BLaER1 (cell line): ENCODE data around the gene VPS13D.

Experiments used
- H3K27ac ChIP-seq: shearing (Covaris generic); formaldehyde crosslinking; 2 replicates; pipeline ENCODE4 v1.8.1; 2022
- H3K27me3 ChIP-seq: shearing (Covaris generic); formaldehyde crosslinking; 2 replicates; pipeline ENCODE4 v1.8.1; 2022
- H3K36me3 ChIP-seq: shearing (Covaris generic); formaldehyde crosslinking; 2 replicates; pipeline ENCODE4 v1.8.1; 2022
- H3K4me1 ChIP-seq: shearing (Covaris generic); formaldehyde crosslinking; 2 replicates; pipeline ENCODE4 v1.8.1; 2022
- H3K4me2 ChIP-seq: shearing (Covaris generic); formaldehyde crosslinking; 2 replicates; pipeline ENCODE4 v1.8.1; 2022
- H3K4me3 ChIP-seq: shearing (Covaris generic); formaldehyde crosslinking; 2 replicates; pipeline ENCODE4 v1.8.1; 2022
- H3K9ac ChIP-seq: shearing (Covaris generic); formaldehyde crosslinking; 2 replicates; pipeline ENCODE4 v1.8.1; 2022
- H3K9me3 ChIP-seq: shearing (Covaris generic); formaldehyde crosslinking; 2 replicates; pipeline ENCODE4 v1.8.1; 2022
- H4K20me1 ChIP-seq: shearing (Covaris generic); formaldehyde crosslinking; 2 replicates; pipeline ENCODE4 v1.8.1; 2022
- Cebpa-rat ChIP-seq: shearing (Covaris generic); IDR thresholded peaks from 2 replicates; pipeline ENCODE4 v1.8.1; 2022

Gene VPS13D

DNA sequence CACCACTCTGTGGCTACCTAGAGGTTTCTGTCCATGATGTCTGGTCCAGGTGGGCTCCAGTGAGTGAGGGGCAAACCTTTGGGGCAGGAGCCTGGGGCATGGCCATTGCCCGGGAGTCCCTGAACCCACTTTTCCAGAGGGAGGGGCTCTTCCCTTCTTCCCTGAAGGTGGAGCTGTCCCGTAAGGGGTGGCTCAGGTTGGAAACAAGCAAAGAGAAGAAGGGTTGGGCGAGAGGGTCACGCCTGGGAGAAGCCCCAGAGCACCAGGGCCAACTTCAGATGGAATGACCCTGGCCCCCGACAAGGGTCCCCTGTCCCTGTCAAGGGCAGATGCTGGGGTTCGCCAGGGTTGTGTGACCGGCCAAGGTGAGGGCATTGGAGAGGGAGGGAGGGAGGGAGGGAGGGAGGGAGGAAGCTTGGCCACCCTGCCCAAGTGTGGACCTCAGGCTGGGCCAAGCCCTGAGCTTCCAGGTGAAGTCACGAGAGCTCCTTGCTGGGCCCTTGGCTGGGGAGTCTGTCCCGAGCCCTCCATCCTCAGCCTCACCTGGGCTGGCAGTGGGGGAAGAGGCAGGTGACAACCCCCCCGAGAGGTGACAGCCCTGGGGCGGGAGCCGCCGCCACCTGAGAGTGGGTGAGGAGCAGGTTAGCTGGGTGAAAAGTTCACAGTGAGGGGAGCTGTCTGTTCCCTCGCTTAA, 318.6 kb downstream of the VPS13D start:
- Histone ChIP-seq H3K9ac (no peak overlapping the region), H3K4me1 (peaks cover 71% of the 10 kb centered on the region)
- no peak for TF ChIP-seq Cebpa-rat

DNA sequence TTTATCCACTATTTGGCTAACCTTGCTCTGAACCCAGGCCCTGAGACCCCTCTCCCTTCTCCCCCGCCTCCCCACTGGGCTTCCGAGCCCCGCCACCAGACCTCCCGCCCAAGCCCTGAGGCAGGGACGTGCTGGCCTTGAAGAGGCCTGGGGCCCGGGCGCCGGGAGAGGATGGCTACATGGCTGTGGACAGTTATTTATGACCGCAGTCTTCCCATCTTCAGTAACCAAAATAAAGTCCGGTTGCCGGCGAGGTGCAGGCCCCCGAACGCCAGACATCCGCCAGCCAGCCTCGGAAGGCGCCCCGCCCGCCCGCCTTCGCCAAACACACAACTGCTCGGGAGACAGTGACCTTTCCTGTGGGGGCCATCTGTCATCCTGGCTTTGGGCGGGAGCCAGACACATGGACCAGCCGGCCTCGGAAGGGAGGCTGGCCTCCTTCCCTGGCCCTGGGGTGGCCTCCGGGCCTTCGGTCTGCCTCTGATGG, 319.2 kb downstream of the VPS13D start:
- H3K4me1 ChIP-seq: peaks cover 70% of the 10 kb centered on the region
- H3K27ac ChIP-seq: peak overlapping the region; percentile 13; the same call in 1 of the 2 replicates
- no peaks in the 10 kb centered on the region for H3K9me3 ChIP-seq
- no peak overlapping the region for H3K4me3 ChIP-seq
- TF ChIP-seq Cebpa-rat: no peak
- H3K4me2 ChIP-seq: peak overlapping the region; percentile 62
- no peaks in the 10 kb centered on the region for H4K20me1 ChIP-seq
- H3K36me3 ChIP-seq: no peaks in the 10 kb centered on the region
- H3K9ac ChIP-seq: no peak overlapping the region
- H3K27me3 ChIP-seq: no peaks in the 10 kb centered on the region

More for the DNA sequence above, 318.6 kb downstream of the VPS13D start:
- Histone ChIP-seq H3K36me3 (no peaks in the 10 kb centered on the region), H4K20me1 (no peaks in the 10 kb centered on the region), H3K27me3 (no peaks in the 10 kb centered on the region), H3K4me2 (peak overlapping the region; percentile 73; the same call in 1 of the 2 replicates), H3K9me3 (no peaks in the 10 kb centered on the region), H3K4me3 (no peak overlapping the region), H3K27ac (peak overlapping the region; percentile 40)

DNA sequence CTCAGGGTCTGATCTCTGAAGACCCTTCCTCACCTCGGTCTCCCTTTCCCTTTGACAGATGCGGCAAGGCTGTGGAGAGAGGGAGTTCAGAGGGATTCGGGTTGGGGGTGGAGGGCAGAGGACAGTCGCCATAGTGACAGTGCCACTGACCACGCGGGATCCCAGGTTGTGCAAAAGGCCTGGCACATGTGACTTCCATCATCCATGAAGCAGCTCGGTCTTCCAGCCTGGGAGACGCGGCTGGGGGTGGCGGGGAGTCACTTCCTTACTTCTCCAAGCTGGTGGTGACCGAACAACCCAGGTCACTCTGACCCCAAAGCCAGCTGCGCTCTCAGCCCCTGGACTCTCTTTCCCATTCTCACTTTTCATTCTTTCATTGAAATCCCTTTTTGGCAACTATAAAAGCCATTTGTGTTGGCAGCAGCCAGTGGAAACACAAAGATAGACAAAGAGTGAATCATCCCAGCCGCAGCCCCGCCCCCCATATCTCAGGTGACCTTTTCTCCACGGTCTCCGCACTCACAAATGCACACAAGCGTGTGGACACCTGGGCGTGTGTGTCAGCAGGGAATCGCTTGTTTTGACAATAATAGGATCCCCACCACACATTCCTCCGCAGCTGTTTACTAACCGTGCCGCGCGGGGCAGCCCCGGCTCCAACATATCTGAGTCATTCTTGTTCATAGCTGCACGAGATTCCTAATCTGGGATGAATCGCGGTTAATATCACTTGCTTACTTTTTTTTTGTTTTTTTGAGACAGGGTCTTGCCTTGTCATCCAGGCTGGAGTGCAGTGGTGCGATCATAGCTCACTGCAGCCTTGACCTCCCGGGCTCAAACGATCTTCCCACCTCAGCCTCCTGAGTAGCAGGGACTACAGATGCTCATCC, 319.9 kb downstream of the VPS13D start:
- H3K4me1 ChIP-seq: peaks cover 63% of the 10 kb centered on the region
- H3K4me3 ChIP-seq: no peak overlapping the region
- no peak for TF ChIP-seq Cebpa-rat
- H3K4me2 ChIP-seq: peak overlapping the region; percentile 62
- H3K27me3 ChIP-seq: no peaks in the 10 kb centered on the region
- no peaks in the 10 kb centered on the region for H3K9me3 ChIP-seq
- no peaks in the 10 kb centered on the region for H4K20me1 ChIP-seq
- no peak overlapping the region for H3K9ac ChIP-seq
- H3K27ac ChIP-seq: peak overlapping the region; percentile 2; the same call in 1 of the 2 replicates
- no peaks in the 10 kb centered on the region for H3K36me3 ChIP-seq

DNA sequence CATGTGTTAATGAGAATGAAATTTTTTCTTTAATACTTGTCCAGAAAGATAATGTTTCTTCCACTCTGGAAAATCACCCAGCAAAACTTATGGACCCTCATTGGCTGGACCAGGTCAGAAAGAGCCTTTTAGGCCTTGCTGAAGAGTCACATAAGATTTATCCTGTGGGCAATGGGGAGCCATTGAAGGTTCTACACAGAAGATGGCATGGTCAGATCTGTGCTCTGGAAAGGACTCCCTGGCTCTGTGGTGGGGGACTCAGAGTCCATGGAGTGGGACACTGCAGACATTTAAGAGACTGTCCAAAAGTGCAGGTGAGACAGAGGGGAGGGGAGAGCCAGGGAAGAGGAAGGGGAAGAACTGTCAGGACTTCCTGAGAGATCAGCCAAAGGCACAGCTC, 321.8 kb downstream of the VPS13D start:
- H3K36me3 ChIP-seq: no peaks in the 10 kb centered on the region
- TF ChIP-seq Cebpa-rat: no peak
- H3K4me2 ChIP-seq: no peak overlapping the region
- no peaks in the 10 kb centered on the region for H4K20me1 ChIP-seq
- no peak overlapping the region for H3K4me3 ChIP-seq
- no peaks in the 10 kb centered on the region for H3K27me3 ChIP-seq
- H3K4me1 ChIP-seq: peaks cover 47% of the 10 kb centered on the region
- no peak overlapping the region for H3K9ac ChIP-seq
- no peaks in the 10 kb centered on the region for H3K9me3 ChIP-seq
- no peak overlapping the region for H3K27ac ChIP-seq

DNA sequence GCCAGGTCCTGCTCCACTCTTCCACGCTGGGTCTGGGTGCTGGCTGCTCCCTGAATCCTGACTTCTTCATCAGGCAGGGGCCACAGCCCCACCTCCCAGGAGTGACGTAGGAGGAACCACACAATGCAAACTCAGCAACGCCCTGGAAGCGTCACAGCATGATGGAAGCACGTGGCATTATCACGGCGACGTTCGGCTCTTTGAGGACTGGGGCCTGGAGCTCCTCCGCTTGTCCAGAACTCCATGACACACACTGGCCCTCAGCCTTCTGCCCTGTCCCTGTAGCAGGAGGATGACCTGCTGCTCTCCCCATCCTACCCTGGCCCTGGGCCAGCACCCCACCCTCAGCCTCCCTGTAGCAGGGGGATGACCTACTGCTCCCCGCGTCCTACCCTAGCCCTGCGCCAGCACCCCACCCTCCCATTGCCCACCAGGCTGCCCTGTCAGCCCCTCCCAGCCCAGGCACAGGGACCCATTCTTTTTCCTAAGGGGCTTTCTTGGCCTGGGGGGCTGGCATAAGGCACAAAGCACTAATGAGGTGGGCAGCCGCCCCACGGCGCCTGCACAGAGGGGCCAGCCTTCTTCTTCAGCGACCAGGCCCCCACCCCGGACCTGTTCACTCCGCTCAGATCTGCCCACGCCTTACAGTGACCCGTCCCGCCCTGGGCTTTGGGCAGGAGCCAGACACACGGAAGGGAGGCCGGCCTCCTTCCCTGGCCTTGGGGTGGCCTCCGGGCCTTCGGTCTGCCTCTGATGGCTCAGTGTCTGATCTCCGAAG, 322.5 kb downstream of the VPS13D start:
- Histone ChIP-seq H3K9ac (no peak overlapping the region), H3K27ac (peak overlapping the region; percentile 22; the same call in 1 of the 2 replicates), H4K20me1 (no peaks in the 10 kb centered on the region), H3K36me3 (no peaks in the 10 kb centered on the region), H3K4me3 (no peak overlapping the region), H3K9me3 (no peaks in the 10 kb centered on the region; the same call in 1 of the 2 replicates), H3K27me3 (no peaks in the 10 kb centered on the region), H3K4me2 (no peak overlapping the region), H3K4me1 (peaks cover 47% of the 10 kb centered on the region)
- TF ChIP-seq Cebpa-rat: no peak

DNA sequence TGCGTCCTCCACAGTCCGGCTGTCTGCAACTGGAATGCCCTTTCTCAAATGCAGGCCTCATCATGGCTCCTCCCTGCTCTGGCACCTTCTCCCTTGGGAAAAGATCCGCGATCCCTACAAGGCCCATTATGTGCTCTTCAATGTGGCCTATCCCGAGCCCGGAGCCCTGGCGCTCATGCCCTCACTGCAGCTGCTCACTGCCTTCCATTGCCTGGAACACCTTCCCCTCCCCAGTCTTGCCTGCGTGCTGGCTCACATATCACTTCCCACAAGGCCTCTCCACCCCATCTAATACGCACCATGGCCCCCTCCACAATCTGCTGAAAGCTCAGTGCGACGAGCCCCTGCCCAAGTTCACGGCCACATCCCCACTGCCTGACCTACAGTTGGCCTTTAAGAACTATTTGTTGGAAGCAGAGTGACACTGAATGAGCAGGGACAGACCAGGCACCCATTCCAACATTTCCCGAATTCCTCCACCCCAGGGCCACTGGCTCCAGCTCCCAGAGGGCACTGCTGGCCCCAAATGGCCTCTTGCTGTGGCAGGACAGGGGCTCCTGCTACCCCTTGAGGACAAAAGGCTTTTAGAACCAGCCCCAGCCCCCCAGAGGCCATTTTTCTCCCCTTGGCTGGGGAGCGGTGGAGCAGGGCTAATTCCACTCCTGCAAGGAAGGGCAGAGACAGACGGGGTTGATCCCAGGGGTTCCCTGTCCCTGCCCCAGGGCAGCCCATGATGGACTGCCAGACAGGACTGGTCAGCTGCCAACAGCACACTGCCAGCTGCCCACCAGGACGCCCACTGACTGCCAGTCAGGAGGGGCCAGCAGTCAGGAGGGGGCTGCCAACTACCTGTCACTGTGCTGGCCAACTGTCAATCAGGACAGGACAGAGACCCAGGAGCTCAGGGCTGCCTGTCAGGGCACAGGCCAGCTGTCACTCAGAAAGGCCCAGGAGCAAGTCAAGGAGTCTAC, 323.4 kb downstream of the VPS13D start:
- H3K27ac ChIP-seq: peak overlapping the region; percentile 22; the same call in 1 of the 2 replicates
- no peaks in the 10 kb centered on the region for H3K36me3 ChIP-seq
- TF ChIP-seq Cebpa-rat: no peak
- no peak overlapping the region for H3K4me3 ChIP-seq
- H3K27me3 ChIP-seq: no peaks in the 10 kb centered on the region
- no peaks in the 10 kb centered on the region; the same call in 1 of the 2 replicates for H3K9me3 ChIP-seq
- no peaks in the 10 kb centered on the region for H4K20me1 ChIP-seq
- H3K4me2 ChIP-seq: no peak overlapping the region
- peaks cover 43% of the 10 kb centered on the region for H3K4me1 ChIP-seq
- H3K9ac ChIP-seq: no peak overlapping the region

DNA sequence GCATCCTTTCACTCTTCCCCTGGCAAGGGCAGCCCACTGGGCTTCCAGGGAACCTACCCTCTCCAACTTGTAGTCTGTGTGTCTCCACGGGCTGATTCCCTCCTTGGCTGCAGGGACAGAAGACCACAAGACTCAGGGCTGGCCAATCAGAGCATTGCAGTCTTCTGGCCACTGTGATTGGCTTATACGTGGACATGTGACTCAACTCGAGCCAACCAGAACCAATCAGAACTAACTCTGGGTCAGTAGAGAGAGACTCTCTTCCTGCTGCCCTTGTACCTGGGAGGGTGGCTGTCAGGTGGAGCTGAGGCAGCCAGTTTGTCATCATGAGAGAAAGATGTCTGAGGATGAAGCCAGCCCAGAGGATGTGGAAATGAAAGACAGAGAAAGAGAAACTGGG, 324.1 kb downstream of the VPS13D start:
- H3K4me3 ChIP-seq: no peak overlapping the region
- H3K4me1 ChIP-seq: peaks cover 38% of the 10 kb centered on the region

DNA sequence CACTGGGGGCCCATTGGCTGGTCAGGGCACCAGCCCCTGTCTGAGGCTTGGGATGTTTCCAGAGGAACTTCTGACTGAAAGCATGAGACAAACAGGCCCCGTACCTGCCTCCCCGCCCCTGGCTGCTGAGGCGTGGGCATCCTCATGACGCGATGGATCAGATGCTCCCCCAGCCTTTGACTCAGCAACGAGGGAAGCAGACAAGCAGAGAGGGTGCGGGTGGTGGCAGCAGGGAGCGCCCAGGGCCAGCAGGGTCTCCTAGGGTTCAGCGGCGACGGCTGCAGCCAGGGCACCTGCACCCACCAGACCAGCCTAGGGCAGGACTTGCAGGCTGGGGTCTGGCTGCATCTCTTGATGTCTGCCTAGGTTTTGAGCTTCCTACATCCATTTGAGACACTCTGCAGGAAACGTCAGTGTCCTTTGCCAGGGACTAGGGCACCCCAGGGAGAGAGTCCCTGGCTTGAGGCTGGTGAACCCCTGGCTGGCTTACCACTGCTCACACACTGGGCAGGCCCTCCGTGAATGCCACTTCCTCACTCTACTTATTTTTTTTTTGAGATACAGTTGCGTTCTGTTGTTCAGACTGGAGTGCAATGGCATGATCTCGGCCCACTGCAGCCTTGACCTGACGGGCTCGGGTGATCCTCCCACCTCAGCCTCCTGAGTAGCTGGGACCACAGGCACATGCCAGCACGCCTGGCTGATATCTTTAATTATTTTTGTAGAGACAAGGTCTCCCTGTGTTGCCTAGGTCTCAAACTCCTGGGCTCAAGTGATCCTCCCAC, 324.9 kb downstream of the VPS13D start:
- Histone ChIP-seq H3K27ac (no peak overlapping the region), H4K20me1 (no peaks in the 10 kb centered on the region), H3K4me1 (peaks cover 35% of the 10 kb centered on the region), H3K27me3 (no peaks in the 10 kb centered on the region), H3K36me3 (no peaks in the 10 kb centered on the region), H3K4me3 (no peak overlapping the region), H3K9me3 (no peaks in the 10 kb centered on the region; the same call in 1 of the 2 replicates), H3K9ac (no peak overlapping the region), H3K4me2 (no peak overlapping the region)
- no peak for TF ChIP-seq Cebpa-rat

More for the DNA sequence above, 324.1 kb downstream of the VPS13D start:
- H3K27ac ChIP-seq: no peak overlapping the region
- no peaks in the 10 kb centered on the region for H3K36me3 ChIP-seq
- H3K4me2 ChIP-seq: no peak overlapping the region
- H3K27me3 ChIP-seq: no peaks in the 10 kb centered on the region
- H3K9me3 ChIP-seq: no peaks in the 10 kb centered on the region; the same call in 1 of the 2 replicates
- H3K9ac ChIP-seq: no peak overlapping the region
- no peaks in the 10 kb centered on the region for H4K20me1 ChIP-seq
- no peak for TF ChIP-seq Cebpa-rat
